HepG2 (cell line): ENCODE results near the gene SCO1. TPM values are rescaled to one million over a fixed set of nuclear protein-coding genes. Genes with fewer than 3 reads are reported as not detected.

ENCODE experiments used
- ADNP ChIP-seq: sonication (generic); formaldehyde crosslinking; IDR thresholded peaks from 2 replicates; pipeline ENCODE4 v1.4.0; 2020; ENCODE audit warnings: missing genetic modification reagents
- EHMT2 ChIP-seq: fragments of 200-600 bp; sonication (generic); IDR thresholded peaks from 2 replicates; pipeline ENCODE4 v1.7.0; 2017; ENCODE audit warnings: antibody characterized with exemption, low read depth, low read length, borderline replicate concordance
- FOXK1 ChIP-seq: sonication (generic); formaldehyde crosslinking; IDR thresholded peaks from 2 replicates; pipeline ENCODE4 v1.4.0; 2020; ENCODE audit warnings: low read depth, missing genetic modification reagents, borderline replicate concordance
- KLF12 ChIP-seq: sonication (generic); formaldehyde crosslinking; IDR thresholded peaks from 2 replicates; pipeline ENCODE4 v1.4.0; 2020; ENCODE audit warnings: missing genetic modification reagents, borderline replicate concordance
- MZF1 ChIP-seq: sonication (generic); formaldehyde crosslinking; IDR thresholded peaks from 2 replicates; pipeline ENCODE4 v1.8.1; 2023; ENCODE audit warnings: mild to moderate bottlenecking, missing genetic modification reagents, borderline replicate concordance
- PAXIP1 ChIP-seq: sonication (generic); formaldehyde crosslinking; conservative IDR thresholded peaks from 2 replicates; pipeline ENCODE4 v1.4.0; 2020; ENCODE audit warnings: mild to moderate bottlenecking, missing genetic modification reagents, moderate library complexity
- POGZ ChIP-seq: sonication (generic); formaldehyde crosslinking; IDR thresholded peaks from 2 replicates; pipeline ENCODE4 v1.4.0; 2020; ENCODE audit warnings: mild to moderate bottlenecking, missing genetic modification reagents
- POLR2AphosphoS5 ChIP-seq: IDR thresholded peaks from 2 replicates; pipeline ENCODE4 v1.6.1; 2012; ENCODE audit warnings: low read depth, low read length
- PREB ChIP-seq: sonication (generic); formaldehyde crosslinking; IDR thresholded peaks from 2 replicates; pipeline ENCODE4 v1.4.0; 2020; ENCODE audit warnings: missing genetic modification reagents
- SMAD9 ChIP-seq: sonication (generic); formaldehyde crosslinking; IDR thresholded peaks from 2 replicates; pipeline ENCODE4 v1.5.1; 2020; ENCODE audit warnings: mild to moderate bottlenecking, missing genetic modification reagents
- SMARCC2 ChIP-seq: fragments of 450-650 bp; IDR thresholded peaks from 2 replicates; pipeline ENCODE4 v1.6.1; 2017; ENCODE audit warnings: antibody characterized with exemption, mild to moderate bottlenecking
- SMARCE1 ChIP-seq: fragments of 450-650 bp; IDR thresholded peaks from 2 replicates; pipeline ENCODE4 v1.6.1; 2017; ENCODE audit warnings: borderline replicate concordance
- ZFP36L2 ChIP-seq: sonication (generic); formaldehyde crosslinking; IDR thresholded peaks from 2 replicates; pipeline ENCODE4 v1.4.0; 2020; ENCODE audit warnings: missing genetic modification reagents
- ZNF331 ChIP-seq: sonication (generic); formaldehyde crosslinking; IDR thresholded peaks from 2 replicates; pipeline ENCODE4 v1.4.0; 2020; ENCODE audit warnings: missing genetic modification reagents
- ZNF512B ChIP-seq: sonication (generic); formaldehyde crosslinking; IDR thresholded peaks from 2 replicates; pipeline ENCODE4 v1.5.1; 2020; ENCODE audit warnings: missing genetic modification reagents, mild to moderate bottlenecking, borderline replicate concordance
- ZNF570 ChIP-seq: sonication (generic); formaldehyde crosslinking; IDR thresholded peaks from 2 replicates; pipeline ENCODE4 v1.4.0; 2020; ENCODE audit warnings: mild to moderate bottlenecking, missing genetic modification reagents, borderline replicate concordance
- ZNF629 ChIP-seq: sonication (generic); formaldehyde crosslinking; conservative IDR thresholded peaks from 2 replicates; pipeline ENCODE4 v1.5.0; 2020; ENCODE audit warnings: missing genetic modification reagents
- ZNF7 ChIP-seq: IDR thresholded peaks from 2 replicates; pipeline ENCODE4 v1.6.1; 2016; ENCODE audit warnings: missing biosample characterization, missing genetic modification reagents
- polyA plus RNA-seq, 8 experiments: library from polyadenylated mRNA; depleted of rRNA in 3 of 8; stranded (reverse) in 7 of 8; unstranded in 1 of 8; fragments of >200 nt; fragmentation: Illumina TruSeq in 4 of 8; extraction: Trizol in 4 of 8; gene quantifications; 2 replicates each; pipeline versions ENCODE4 v1.2.1 to v1.2.3, GENCODE V29; 2011 to 2016; ENCODE audit warnings: low read depth in 4 of 8, missing spikeins in 1 of 8, mixed read lengths in 1 of 8; ENCODE audit not compliant: insufficient read depth in 1 of 8
- total RNA-seq, 5 experiments: library from RNA; depleted of rRNA; stranded (reverse); fragments of >200 nt; fragmentation: Illumina TruSeq; extraction: Trizol; gene quantifications; 2 replicates each; pipeline ENCODE4 v1.2.3, GENCODE V29; 2016; ENCODE audit warnings: low read depth in 1 of 5
- TF ChIP-seq, protein P1 (sequence below): IDR thresholded peaks from 2 replicates; pipeline ENCODE4 v1.6.1; 2012; ENCODE audit warnings: low read depth, low read length, improper control_type of control experiment
- TF ChIP-seq, protein P2 (sequence below): sonication (generic); formaldehyde crosslinking; IDR thresholded peaks from 2 replicates; pipeline ENCODE4 v1.8.0; 2022; ENCODE audit warnings: mild to moderate bottlenecking, missing genetic modification reagents, borderline replicate concordance

The SCO1 gene
- total and polyA plus RNA-seq, 2 of the 13 experiments (the other 11 are each of a cell fraction or from before 2014, with no cell fraction given), result 11.4 to 50.3 TPM

GRCh38 chr17:10725262-10725661 lies 27.9 kb upstream of the SCO1 start (continued):
- TF ChIP-seq POLR2AphosphoS5 (no peak), SMARCC2 (no peak), ZNF331 (peak; percentile 21; the same call in 1 of the 2 replicates), FOXK1 (CRISPR knock-in tag) (peak; percentile 30; the same call in 1 of the 2 replicates), EHMT2 (no peak), ADNP (CRISPR knock-in tag) (no peak), ZNF570 (no peak), SMAD9 (CRISPR knock-in tag) (no peak), POGZ (peak; percentile 71), ZNF512B (no peak), PREB (CRISPR knock-in tag) (no peak), ZNF7 (CRISPR knock-in tag) (no peak), PAXIP1 (peak; percentile 85), KLF12 (CRISPR knock-in tag) (no peak), ZNF629 (CRISPR knock-in tag) (no peak), SMARCE1 (no peak), MZF1 (CRISPR knock-in tag) (no peak), ZFP36L2 (CRISPR knock-in tag) (no peak)
- TF ChIP-seq, protein P1, sequence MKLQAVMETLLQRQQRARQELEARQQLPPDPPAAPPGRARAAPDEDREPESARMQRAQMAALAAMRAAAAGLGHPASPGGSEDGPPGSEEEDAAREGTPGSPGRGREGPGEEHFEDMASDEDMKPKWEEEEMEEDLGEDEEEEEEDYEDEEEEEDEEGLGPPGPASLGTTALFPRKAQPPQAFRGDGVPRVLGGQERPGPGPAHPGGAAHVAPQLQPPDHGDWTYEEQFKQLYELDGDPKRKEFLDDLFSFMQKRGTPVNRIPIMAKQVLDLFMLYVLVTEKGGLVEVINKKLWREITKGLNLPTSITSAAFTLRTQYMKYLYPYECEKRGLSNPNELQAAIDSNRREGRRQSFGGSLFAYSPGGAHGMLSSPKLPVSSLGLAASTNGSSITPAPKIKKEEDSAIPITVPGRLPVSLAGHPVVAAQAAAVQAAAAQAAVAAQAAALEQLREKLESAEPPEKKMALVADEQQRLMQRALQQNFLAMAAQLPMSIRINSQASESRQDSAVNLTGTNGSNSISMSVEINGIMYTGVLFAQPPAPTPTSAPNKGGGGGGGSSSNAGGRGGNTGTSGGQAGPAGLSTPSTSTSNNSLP, result peak; percentile 29; the same call in 1 of the 2 replicates
- TF ChIP-seq, protein P2, sequence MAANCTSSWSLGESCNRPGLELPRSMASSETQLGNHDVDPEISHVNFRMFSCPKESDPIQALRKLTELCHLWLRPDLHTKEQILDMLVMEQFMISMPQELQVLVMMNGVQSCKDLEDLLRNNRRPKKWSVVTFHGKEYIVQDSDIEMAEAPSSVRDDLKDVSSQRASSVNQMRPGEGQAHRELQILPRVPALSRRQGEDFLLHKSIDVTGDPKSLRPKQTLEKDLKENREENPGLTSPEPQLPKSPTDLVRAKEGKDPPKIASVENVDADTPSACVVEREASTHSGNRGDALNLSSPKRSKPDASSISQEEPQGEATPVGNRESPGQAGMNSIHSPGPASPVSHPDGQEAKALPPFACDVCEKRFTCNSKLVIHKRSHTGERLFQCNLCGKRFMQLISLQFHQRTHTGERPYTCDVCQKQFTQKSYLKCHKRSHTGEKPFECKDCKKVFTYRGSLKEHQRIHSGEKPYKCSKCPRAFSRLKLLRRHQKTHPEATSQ (CRISPR knock-in tag), result peak; percentile 72; the same call in 1 of the 2 replicates
